HG03575 (cell line): ENCODE results near the gene ATP1A2.

Experiments used
- ATAC-seq: cut with Tn5 transposase; IDR thresholded peaks from one replicate; pipeline ENCODE4 v1.9.1; 2021; ENCODE audit not compliant: unreplicated experiment, insufficient number of reproducible peaks, low FRiP score; ENCODE audit errors: extremely low read depth

The ATP1A2 gene

GRCh38 chr1:160133990-160134770 is 18.6 kb downstream of the ATP1A2 start:
- no peak for ATAC-seq

GRCh38 chr1:160134791-160135572 is 19.4 kb downstream of the ATP1A2 start:
- no peak for ATAC-seq

GRCh38 chr1:160136121-160136925 is 20.8 kb downstream of the ATP1A2 start:
- ATAC-seq: no peak

- ATAC-seq: no peak
Measured at GRCh38 chr1:160136926-160137200, 21.3 kb downstream of the ATP1A2 start.

- ATAC-seq: no peak
Measured at GRCh38 chr1:160137216-160137862, 21.8 kb downstream of the ATP1A2 start.

- ATAC-seq: no peak
Measured at GRCh38 chr1:160139840-160140239, 24.3 kb downstream of the ATP1A2 start.

- no peak for ATAC-seq
Measured at GRCh38 chr1:160143695-160144094, 28.1 kb downstream of the ATP1A2 start.

- ATAC-seq: no peak
Measured at GRCh38 chr1:160144921-160145320, 29.4 kb downstream of the ATP1A2 start.

GRCh38 chr1:160146107-160146506 is 30.5 kb downstream of the ATP1A2 start:
- no peak for ATAC-seq

GRCh38 chr1:160148121-160148520 is 32.6 kb downstream of the ATP1A2 start:
- ATAC-seq: no peak

GRCh38 chr1:160149233-160149632 is 33.7 kb downstream of the ATP1A2 start:
- ATAC-seq: no peak

- no peak for ATAC-seq
Measured at GRCh38 chr1:160149716-160150115, 34.2 kb downstream of the ATP1A2 start.

GRCh38 chr1:160151303-160151702 is 35.7 kb downstream of the ATP1A2 start, which contains the start of gene ATP1A4:
Gene ATP1A4, plus strand, starts transcription at chr1:160151603. Its CDS starts 438 bp downstream, at chr1:160152041.
- no peak for ATAC-seq

- no peak for ATAC-seq
Measured at GRCh38 chr1:160154790-160155189, 39.2 kb downstream of the ATP1A2 start.

- ATAC-seq: no peak
Measured at GRCh38 chr1:160156361-160156760, 40.8 kb downstream of the ATP1A2 start.

GRCh38 chr1:160157174-160157573 is 41.6 kb downstream of the ATP1A2 start:
- no peak for ATAC-seq

GRCh38 chr1:160158031-160158430 is 42.5 kb downstream of the ATP1A2 start:
- no peak for ATAC-seq

- ATAC-seq: no peak
Measured at GRCh38 chr1:160158534-160158933, 43.0 kb downstream of the ATP1A2 start.

- ATAC-seq: no peak
Measured at GRCh38 chr1:160159846-160160245, 44.3 kb downstream of the ATP1A2 start.
